Measurements from ENCODE around the gene DLEU7. TPM values are rescaled to one million over a fixed set of nuclear protein-coding genes. Genes with fewer than 3 reads are reported as not detected.

Gene DLEU7
- 0.84 TPM for total RNA-seq

DNA sequence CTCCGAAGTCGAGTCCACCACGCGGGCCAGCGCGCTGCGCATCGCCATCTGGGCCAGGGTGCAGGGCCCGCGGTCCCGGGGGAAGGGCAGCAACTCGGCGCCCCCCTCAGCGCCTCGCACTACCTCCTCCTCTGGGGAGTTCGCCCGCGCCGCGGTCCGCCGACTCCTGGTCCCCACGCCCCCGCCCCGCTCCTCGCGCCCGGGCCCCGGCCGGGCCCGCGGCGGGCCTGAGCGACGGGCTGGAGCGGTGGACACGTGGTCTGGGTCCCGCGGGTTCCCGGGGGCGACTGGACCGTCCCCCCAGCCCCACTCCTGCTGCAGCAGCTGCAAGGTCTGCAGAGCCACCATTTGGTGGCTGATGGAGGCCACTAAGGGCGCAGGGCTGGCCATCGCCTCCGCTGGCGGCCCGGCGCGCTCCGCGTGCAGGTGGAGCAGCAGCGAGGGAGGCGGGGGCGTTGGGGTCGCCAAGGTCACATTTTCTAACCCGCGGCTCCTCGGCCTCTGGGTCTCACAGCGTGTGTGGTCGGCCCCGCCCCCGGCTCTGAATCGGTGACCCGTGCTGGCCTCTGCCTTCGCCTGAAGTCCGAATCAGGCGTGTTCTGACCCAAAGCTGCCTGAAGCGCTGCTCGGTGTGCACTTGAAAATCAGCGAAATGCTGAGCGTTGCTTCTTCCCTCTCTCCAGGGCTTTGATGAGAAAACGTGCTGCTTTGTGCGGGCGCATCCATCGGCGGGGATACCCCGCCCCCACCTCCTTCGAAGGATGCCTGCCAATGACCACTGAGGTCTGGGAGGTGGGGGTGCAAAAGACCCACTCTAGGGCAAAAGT, at the start of gene DLEU7:
TSS of gene DLEU7 (minus strand) at position 436 of the 827 bp plus-strand sequence. CDS start at position 390, 46 bp downstream.
- Histone ChIP-seq H3K27me3 (ENCODE audit: insufficient read depth, low read length) (peaks cover 7% of the 10 kb centered on the region), H3K9me3 (ENCODE audit: low read depth, low read length) (no peaks in the 10 kb centered on the region), H3K4me1 (ENCODE audit: insufficient read depth, low read length) (peaks cover 25% of the 10 kb centered on the region), H3K4me3 (ENCODE audit: low read length) (peak within 1 kb of the TSS; percentile 5)

DNA sequence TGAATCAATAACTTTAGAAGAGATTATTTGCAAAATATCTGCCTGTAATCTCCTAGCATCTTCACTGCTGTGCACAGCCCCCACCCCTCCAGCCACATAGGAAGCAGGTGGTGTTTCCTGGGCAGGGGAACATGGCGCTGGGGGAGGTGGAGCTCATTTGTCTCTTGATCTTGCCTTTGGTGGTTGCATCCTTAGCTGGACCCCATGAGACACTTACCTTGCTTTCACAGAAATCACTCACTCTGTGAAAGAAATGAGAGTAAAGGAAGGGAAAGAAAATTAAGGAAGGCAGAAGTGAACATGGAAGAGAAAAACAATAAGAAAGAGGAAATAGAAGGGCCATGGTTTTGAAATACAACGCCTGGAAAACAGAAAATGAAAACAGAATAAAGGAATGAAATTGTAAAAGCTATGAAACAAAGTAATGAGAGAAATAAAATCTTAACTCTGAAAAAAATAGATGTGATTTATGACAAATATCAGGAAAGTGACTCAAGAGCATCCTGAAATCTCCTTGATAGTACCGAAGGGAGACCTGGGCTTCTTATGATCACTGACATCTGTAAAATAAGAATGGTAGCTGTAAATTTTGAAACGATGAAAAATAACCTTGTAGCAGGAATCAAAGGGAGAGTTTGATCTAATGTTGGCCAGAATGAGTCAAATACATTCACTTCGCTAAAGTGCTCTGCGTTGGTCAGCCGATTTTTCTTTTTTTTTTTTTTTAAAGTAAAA, 48.9 kb upstream of the DLEU7 start:
- Histone ChIP-seq H3K9me3 (ENCODE audit: low read depth, low read length) (no peaks in the 10 kb centered on the region), H3K4me1 (ENCODE audit: insufficient read depth, low read length) (peaks cover 46% of the 10 kb centered on the region), H3K27me3 (ENCODE audit: insufficient read depth, low read length) (no peaks in the 10 kb centered on the region), H3K4me3 (ENCODE audit: low read length) (peak overlapping the region; percentile 5)

DNA sequence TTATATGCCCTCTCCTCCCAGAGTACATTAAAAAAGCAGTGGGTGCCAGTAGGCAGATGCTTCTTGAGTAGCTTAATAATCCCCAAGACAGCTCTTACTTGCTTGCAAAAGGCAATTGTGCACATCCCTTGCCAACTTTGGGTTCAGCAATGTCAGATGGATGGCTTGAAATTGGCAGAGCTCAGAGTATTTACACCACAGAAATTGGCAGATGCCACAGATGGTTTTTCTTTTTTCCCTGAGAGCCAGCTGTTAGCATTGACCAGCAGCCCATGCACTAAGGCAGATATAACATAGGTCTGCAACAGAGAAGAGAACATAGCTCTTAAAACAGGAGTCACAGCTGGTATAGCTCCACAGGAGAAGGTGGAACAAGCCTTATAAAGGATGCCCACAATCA, 47.7 kb upstream of the DLEU7 start:
- H3K4me3 ChIP-seq (ENCODE audit: low read length), result no peak overlapping the region

DNA sequence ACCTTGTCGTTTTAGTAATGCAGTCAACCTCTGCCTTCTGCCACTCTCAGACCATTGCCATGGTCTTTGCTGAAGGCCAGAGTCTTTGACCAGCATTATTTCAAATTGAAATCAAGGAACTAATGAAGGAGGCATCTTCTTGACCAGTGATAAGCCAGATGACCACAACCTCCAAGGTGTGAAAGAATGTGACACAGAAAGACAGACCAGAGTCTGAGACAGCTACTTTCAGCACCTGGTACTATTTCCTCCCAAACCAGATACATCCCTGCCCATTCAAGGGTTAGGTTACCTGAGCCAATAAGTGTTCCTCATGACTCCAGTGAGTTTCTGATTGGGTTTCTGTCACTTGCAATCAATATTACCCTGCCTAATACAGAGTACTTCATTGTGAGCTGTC, 45.8 kb upstream of the DLEU7 start:
- no peaks in the 10 kb centered on the region for H3K27me3 ChIP-seq (ENCODE audit: insufficient read depth, low read length)
- H3K4me3 ChIP-seq (ENCODE audit: low read length), result no peak overlapping the region
- H3K9me3 ChIP-seq (ENCODE audit: low read depth, low read length), result no peaks in the 10 kb centered on the region
- peaks cover 51% of the 10 kb centered on the region for H3K4me1 ChIP-seq (ENCODE audit: insufficient read depth, low read length)

More for the DNA sequence above, 47.7 kb upstream of the DLEU7 start:
- H3K4me1 ChIP-seq (ENCODE audit: insufficient read depth, low read length), result peaks cover 52% of the 10 kb centered on the region
- H3K9me3 ChIP-seq (ENCODE audit: low read depth, low read length), result no peaks in the 10 kb centered on the region
- H3K27me3 ChIP-seq (ENCODE audit: insufficient read depth, low read length), result no peaks in the 10 kb centered on the region

DNA sequence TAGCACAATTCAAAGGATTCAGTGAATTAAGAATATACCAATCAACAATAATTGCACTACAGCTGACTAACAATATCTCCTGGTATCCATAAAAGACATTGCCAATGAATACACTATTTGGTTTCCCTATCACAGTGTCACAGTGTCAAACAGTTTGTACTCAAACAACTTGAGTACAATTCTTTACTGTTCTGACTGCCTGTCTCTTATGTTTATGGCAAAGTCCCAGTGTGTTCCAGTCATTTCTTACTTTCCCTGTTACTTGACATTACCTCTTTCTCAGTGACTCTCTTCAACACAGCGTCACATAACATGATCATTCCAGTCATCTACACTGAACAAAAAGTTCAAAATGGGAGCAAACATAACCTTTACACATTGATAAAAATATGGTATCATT, 44.9 kb upstream of the DLEU7 start:
- no peak overlapping the region for H3K4me3 ChIP-seq (ENCODE audit: low read length)
- no peaks in the 10 kb centered on the region for H3K27me3 ChIP-seq (ENCODE audit: insufficient read depth, low read length)
- no peaks in the 10 kb centered on the region for H3K9me3 ChIP-seq (ENCODE audit: low read depth, low read length)
- H3K4me1 ChIP-seq (ENCODE audit: insufficient read depth, low read length), result peaks cover 48% of the 10 kb centered on the region

DNA sequence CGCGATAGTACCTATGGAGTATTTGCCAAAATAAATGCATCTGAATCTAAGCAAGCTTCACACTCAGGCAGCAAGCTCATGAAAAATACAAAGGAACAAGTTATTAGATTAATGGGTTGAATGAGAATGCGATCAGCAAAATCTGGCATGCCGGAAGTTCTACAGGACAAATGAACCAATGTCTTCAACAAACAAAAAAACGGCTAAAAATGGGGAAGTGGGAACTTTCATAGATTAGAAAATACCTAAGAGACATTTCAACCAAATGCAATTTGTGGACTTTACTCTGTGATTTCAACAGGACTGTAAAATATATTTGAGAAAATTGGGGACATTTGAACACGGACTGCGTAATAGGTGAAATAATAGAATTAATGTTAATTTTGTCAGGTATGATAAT, 43.7 kb upstream of the DLEU7 start:
- H3K4me1 ChIP-seq (ENCODE audit: insufficient read depth, low read length), result peaks cover 41% of the 10 kb centered on the region
- no peaks in the 10 kb centered on the region for H3K9me3 ChIP-seq (ENCODE audit: low read depth, low read length)
- no peak overlapping the region for H3K4me3 ChIP-seq (ENCODE audit: low read length)
- H3K27me3 ChIP-seq (ENCODE audit: insufficient read depth, low read length), result no peaks in the 10 kb centered on the region

DNA sequence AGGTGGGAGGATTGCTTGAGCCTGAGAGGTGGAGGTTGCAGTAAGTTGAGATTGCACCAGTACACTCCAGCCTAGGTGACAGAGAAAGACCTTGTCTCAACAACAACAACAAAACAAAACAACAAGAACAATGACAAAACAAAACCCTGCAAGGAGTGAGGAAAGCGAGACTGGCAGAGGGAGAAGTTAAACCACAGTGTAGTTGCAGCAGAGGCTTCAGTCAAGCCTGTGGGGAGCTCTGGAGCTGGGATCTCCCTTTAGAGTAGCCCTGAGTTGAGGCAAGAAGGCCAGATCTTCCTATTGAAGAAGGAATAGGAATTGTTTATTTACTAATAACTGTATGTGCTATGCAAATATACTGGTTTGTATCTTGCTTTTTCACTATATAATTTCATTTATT, 40.8 kb upstream of the DLEU7 start:
- H3K4me3 ChIP-seq (ENCODE audit: low read length), result no peak overlapping the region
- H3K27me3 ChIP-seq (ENCODE audit: insufficient read depth, low read length), result no peaks in the 10 kb centered on the region
- no peaks in the 10 kb centered on the region for H3K9me3 ChIP-seq (ENCODE audit: low read depth, low read length)
- H3K4me1 ChIP-seq (ENCODE audit: insufficient read depth, low read length), result peaks cover 30% of the 10 kb centered on the region

DNA sequence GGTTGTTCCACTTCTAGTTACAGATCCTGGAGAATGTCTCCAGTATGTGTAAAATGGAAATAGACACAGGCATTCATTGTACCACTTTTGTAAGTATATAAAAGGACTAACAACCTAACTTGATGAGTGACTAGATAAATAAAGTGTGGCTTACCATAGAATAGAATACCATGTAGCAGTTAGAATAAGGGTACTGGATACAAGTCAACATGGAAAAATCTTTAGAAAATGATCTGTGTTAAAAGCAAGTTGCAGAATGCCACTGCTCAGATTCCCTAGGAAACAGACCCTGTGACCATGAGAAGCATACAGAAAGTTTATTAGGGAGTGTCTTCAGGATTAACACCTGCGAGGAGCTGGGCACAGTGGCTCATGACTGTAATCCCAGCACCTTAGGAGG, 40.2 kb upstream of the DLEU7 start:
- Histone ChIP-seq H3K27me3 (ENCODE audit: insufficient read depth, low read length) (no peaks in the 10 kb centered on the region), H3K4me1 (ENCODE audit: insufficient read depth, low read length) (peaks cover 30% of the 10 kb centered on the region), H3K9me3 (ENCODE audit: low read depth, low read length) (no peaks in the 10 kb centered on the region), H3K4me3 (ENCODE audit: low read length) (no peak overlapping the region)

DNA sequence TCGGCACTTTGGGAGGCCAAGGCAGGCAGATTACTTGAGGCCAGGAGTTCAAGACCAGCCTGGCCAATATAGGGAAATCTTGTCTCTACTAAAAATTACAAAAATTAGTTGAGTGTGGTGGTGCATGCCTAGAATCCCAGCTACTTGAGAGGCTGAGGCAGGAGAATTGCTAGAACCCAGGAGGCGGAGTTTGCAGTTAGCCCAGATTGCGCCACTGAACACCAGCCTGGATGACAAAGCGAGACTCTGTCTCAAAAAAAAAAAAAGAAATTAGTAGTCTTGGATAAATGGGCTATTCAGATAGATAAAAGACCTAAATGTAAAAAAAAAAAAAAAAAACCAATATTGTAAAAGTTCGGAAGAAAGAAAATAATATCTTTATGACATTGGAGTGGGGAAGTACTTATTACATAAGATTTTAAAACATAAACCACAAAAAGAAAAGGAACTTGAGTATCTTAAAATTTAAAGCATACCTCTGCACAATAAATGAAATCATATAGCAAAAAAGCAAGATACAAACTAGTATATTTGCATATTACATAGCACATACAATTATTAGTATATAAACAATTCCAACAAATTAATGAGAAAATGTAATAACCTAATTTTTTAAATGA, 39.4 kb upstream of the DLEU7 start:
- Histone ChIP-seq H3K27me3 (ENCODE audit: insufficient read depth, low read length) (no peaks in the 10 kb centered on the region), H3K4me3 (ENCODE audit: low read length) (no peak overlapping the region), H3K9me3 (ENCODE audit: low read depth, low read length) (no peaks in the 10 kb centered on the region), H3K4me1 (ENCODE audit: insufficient read depth, low read length) (peaks cover 30% of the 10 kb centered on the region)

DNA sequence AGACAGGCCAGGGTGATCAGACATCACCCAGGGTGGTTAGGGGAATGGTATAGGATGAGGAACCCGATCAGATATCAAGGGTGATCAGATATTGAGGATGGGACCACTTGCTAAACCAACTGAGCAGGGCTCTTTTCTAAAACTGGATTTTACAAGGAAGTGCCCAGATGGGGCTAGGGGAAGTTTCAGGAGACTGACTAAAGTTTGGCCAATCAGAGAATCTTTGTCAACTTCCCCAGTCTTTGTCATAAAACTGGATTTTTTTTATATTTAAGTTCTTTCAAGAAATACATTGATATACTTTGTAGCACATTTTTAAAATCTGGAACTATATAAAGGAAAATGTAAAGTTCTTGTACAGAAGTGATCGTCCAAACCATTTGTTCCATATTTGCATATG, 30.5 kb upstream of the DLEU7 start:
- Histone ChIP-seq H3K9me3 (ENCODE audit: low read depth, low read length) (no peaks in the 10 kb centered on the region), H3K4me3 (ENCODE audit: low read length) (no peak overlapping the region), H3K27me3 (ENCODE audit: insufficient read depth, low read length) (no peaks in the 10 kb centered on the region), H3K4me1 (ENCODE audit: insufficient read depth, low read length) (no peaks in the 10 kb centered on the region)

DNA sequence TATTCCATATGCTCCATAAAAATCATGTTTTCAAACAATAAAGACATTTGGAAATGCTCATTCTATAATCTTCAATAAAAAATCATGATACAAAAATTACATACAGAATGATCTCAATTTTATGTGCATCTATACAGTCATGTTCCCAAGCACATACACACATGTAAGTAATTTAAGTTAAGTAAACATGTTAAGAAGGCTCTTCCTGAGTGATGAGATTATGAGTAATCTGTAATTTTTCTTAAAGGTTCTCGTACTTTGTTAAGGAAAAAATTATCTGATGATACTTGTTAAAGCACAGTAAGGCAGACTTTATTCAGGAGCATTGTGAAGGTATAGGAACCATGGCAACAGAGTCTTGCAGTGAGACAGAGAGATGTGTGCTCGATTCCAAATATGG, 30.0 kb upstream of the DLEU7 start:
- Histone ChIP-seq H3K4me3 (ENCODE audit: low read length) (no peak overlapping the region), H3K27me3 (ENCODE audit: insufficient read depth, low read length) (no peaks in the 10 kb centered on the region), H3K4me1 (ENCODE audit: insufficient read depth, low read length) (no peaks in the 10 kb centered on the region), H3K9me3 (ENCODE audit: low read depth, low read length) (no peaks in the 10 kb centered on the region)

DNA sequence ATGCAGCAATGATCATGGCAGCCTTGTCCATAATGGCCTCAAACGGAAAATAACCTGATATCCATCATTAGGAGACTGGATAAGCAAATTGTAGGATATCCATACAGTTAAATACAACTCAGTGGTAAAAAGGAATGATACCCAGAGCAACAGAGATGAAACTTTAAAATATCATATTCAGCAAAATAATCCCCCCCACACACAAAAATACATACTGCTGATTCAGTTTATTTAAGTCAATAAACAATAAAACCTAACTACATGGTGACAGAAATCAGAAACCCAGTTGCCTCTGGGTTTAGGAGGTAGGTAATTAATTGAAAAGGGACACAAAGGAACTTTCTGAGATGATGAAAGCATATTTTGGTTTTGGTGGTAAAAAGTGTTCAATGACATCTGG, 27.9 kb upstream of the DLEU7 start:
- Histone ChIP-seq H3K4me1 (ENCODE audit: insufficient read depth, low read length) (no peaks in the 10 kb centered on the region), H3K4me3 (ENCODE audit: low read length) (no peak overlapping the region), H3K27me3 (ENCODE audit: insufficient read depth, low read length) (no peaks in the 10 kb centered on the region), H3K9me3 (ENCODE audit: low read depth, low read length) (no peaks in the 10 kb centered on the region)

DNA sequence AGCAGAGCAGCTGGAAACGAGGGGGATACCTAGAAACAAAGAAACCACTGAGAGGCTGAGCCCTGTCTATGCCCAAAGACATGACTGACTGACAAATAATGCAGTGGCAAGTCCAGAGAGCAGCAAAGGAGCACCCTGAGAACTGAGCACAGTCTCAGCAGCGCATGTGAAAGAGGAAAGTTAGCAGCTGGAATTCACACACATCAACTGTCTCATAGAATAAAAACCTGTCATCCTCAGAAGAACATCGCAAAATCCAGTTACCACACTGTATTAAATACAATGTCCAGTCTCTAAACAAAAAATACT, 24.1 kb upstream of the DLEU7 start:
- Histone ChIP-seq H3K4me3 (ENCODE audit: low read length) (no peak overlapping the region), H3K27me3 (ENCODE audit: insufficient read depth, low read length) (no peaks in the 10 kb centered on the region), H3K4me1 (ENCODE audit: insufficient read depth, low read length) (no peaks in the 10 kb centered on the region), H3K9me3 (ENCODE audit: low read depth, low read length) (no peaks in the 10 kb centered on the region)

DNA sequence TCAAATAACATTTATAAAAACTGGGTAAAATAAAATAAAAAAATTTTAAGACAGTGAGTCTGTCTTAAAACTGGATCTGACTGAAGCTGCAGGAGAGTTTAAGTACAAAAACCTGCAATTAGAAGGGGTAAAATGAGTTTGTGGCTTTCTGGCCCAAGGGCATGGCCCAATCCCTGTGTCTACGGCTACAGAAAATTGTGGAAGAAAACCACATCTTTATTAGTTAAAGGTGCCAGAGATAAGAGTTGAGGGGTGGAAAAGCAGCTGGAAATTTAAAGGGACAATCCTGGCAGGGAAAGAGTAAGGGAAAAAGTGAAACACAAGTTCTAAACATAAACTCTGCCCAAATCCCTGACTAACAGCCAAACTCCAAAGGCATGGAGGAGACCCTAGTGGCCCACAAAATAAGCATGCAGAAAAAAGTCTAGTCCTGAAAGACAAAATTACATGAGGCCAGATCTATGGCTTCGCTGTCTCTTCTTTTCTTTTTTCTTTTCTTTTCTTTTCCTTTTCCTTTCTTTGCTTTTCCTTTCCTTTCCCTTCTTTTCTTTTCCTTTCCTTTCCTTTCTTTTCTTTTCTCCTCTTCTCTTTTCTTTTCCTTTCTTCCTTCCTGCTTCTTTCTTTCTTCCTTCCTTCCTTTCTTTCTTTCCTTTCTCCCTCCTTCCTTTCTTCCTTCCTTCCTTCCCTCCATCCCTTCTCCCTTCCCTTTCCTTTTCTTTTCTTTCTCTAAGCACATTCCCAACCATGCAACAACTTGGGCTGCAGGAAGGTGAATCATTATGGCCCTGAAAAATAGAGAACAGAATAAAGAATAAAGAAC, 23.5 kb upstream of the DLEU7 start:
- no peak overlapping the region for H3K4me3 ChIP-seq (ENCODE audit: low read length)
- H3K27me3 ChIP-seq (ENCODE audit: insufficient read depth, low read length), result no peaks in the 10 kb centered on the region
- no peaks in the 10 kb centered on the region for H3K9me3 ChIP-seq (ENCODE audit: low read depth, low read length)
- no peaks in the 10 kb centered on the region for H3K4me1 ChIP-seq (ENCODE audit: insufficient read depth, low read length)

DNA sequence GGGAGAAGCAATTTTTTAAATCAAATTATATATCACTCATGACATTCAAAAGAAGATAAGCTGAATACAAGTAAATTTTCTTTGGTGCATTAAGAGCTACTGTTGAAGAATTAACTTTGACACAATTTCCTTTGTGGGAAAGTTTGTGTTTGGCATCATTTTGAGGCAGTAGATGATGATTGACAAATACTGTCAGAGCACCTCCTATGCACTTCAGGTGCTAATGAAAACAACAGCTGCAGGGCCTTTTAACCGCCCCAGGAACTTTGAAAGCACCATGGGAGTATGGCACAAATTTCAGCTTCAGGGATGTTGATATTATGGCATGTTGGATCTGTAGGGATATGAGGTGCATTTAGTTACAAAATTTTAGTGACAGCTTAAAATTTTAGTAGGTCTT, 21.0 kb upstream of the DLEU7 start:
- no peaks in the 10 kb centered on the region for H3K27me3 ChIP-seq (ENCODE audit: insufficient read depth, low read length)
- H3K4me3 ChIP-seq (ENCODE audit: low read length), result no peak overlapping the region
- H3K9me3 ChIP-seq (ENCODE audit: low read depth, low read length), result no peaks in the 10 kb centered on the region
- H3K4me1 ChIP-seq (ENCODE audit: insufficient read depth, low read length), result no peaks in the 10 kb centered on the region

Measured in mononuclear cell (primary cell).